Fibroblast of lung (primary cell): ENCODE measurements around the gene HECW1.

Source experiments
- EZH2 ChIP-seq: IDR thresholded peaks from 2 replicates; pipeline ENCODE4 v1.5.1; 2012; ENCODE audit warnings: low read length, control low read depth, mild to moderate bottlenecking; ENCODE audit errors: missing control alignments
- TF ChIP-seq, protein P1 (sequence below), 2 donors: IDR thresholded peaks in 1 of 2; conservative IDR thresholded peaks in 1 of 2; 1 replicate in 1 of 2; 2 replicates in 1 of 2; pipeline ENCODE4 v1.5.1; 2011 to 2012; ENCODE audit warnings: low read length in 2 of 2, control low read depth in 1 of 2, inconsistent platforms in 1 of 2, low read depth in 1 of 2, mild to moderate bottlenecking in 1 of 2

- TF ChIP-seq, protein P1, sequence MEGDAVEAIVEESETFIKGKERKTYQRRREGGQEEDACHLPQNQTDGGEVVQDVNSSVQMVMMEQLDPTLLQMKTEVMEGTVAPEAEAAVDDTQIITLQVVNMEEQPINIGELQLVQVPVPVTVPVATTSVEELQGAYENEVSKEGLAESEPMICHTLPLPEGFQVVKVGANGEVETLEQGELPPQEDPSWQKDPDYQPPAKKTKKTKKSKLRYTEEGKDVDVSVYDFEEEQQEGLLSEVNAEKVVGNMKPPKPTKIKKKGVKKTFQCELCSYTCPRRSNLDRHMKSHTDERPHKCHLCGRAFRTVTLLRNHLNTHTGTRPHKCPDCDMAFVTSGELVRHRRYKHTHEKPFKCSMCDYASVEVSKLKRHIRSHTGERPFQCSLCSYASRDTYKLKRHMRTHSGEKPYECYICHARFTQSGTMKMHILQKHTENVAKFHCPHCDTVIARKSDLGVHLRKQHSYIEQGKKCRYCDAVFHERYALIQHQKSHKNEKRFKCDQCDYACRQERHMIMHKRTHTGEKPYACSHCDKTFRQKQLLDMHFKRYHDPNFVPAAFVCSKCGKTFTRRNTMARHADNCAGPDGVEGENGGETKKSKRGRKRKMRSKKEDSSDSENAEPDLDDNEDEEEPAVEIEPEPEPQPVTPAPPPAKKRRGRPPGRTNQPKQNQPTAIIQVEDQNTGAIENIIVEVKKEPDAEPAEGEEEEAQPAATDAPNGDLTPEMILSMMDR (conservative IDR thresholded peaks at IDR 0.05 in 1 of 2, IDR thresholded peaks at IDR 0.05 in 1 of 2; ENCODE audit: low read depth in 1 of 2, low read length in 2 of 2) = no peak
- no peak for TF ChIP-seq EZH2
Measured at GRCh38 chr7:43195768-43196167, 83.3 kb downstream of the HECW1 start.
